HG03175 (cell line): ENCODE results near the gene NUBP2.
A peak's percentile ranks its signal among the peaks of the same experiment; 100 is the strongest.

Experiments
- ATAC-seq: cut with Tn5 transposase; IDR thresholded peaks from one replicate; pipeline ENCODE4 v1.9.1; 2021; ENCODE audit warnings: mild to moderate bottlenecking, moderate library complexity; ENCODE audit not compliant: unreplicated experiment

The NUBP2 gene

DNA sequence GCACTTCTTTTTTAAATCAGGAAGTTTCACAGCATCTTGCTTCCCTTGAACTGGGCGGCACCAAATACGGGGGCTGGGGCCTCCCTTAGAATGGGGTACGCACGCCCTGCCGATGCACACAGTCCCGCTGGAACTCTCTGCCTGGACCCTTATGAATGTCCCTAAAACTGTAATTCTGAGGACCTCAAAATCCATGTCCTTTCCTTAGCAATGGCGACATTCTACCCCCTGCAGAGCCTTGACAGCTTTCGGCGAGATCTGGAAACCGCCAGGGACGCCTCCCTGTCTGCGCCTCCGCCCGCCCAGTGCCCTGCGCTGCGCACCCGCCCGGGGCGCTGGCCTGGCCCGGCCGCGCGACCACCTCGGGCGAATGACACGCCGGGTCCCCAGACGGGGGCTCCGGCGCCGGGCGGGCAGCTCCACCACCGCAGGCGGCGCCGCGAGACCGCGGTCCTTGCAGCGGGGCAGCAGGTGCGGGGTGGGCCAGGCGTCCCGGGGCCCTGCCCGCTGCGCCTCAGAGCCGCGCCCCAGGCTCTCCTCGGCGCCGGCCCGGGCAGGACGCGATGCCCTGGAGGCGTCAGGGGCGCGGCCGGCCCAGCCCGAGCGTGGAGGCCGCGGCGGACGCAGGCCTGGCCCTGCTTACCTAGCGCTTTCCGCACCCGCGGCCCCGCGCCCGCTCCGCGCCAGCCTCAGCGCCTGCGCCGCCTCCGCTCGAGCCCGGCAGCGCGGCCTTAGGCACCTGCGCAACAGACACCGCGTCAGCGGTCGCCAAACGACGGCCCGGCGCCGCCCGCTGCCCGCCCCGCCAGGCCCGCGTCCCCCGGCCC lies 43.3 kb downstream of the NUBP2 start:
- ATAC-seq, result peak; percentile 44

DNA sequence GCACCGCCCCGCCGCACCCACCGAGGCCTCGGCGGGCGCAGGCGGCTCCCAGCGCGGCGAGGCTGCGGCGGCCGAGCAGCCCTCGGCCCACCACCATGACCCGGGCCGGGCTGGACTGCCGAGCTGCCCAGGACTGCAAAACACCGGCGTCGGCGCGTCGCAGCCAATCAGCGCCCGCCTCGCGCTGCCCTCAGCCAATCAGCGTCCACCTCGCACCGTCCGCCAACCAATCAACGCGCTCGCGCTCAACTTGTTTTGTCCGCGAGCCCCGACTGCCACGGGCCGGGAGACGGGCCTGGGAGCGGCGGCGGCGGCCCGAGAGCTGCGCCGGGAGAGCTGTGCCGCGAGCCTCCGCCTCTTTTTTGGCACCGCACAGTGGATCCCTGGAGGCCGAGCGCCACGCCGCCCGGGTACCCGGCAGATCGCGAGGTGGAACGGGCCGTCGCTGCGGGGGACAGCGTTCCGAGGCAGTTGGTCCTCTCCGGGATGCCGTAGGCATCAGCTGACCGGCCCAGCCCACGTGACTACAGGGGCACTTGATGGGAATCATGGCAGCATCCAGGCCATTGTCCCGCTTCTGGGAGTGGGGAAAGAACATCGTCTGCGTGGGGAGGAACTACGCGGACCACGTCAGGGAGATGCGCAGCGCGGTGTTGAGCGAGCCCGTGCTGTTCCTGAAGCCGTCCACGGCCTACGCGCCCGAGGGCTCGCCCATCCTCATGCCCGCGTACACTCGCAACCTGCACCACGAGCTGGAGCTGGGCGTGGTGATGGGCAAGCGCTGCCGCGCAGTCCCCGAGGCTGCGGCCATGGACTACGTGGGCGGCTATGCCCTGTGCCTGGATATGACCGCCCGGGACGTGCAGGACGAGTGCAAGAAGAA lies 44.2 kb downstream of the NUBP2 start, which contains the start of the genes FAHD1 and HAGH:
Gene FAHD1 (plus strand): TSS at position 516 of the 883 bp plus-strand sequence. CDS start 33 bp downstream, at position 549.
Gene HAGH (minus strand): TSS at position 135 of the 883 bp plus-strand sequence. CDS start 38 bp downstream, at position 97.
- peak; percentile 83 for ATAC-seq

DNA sequence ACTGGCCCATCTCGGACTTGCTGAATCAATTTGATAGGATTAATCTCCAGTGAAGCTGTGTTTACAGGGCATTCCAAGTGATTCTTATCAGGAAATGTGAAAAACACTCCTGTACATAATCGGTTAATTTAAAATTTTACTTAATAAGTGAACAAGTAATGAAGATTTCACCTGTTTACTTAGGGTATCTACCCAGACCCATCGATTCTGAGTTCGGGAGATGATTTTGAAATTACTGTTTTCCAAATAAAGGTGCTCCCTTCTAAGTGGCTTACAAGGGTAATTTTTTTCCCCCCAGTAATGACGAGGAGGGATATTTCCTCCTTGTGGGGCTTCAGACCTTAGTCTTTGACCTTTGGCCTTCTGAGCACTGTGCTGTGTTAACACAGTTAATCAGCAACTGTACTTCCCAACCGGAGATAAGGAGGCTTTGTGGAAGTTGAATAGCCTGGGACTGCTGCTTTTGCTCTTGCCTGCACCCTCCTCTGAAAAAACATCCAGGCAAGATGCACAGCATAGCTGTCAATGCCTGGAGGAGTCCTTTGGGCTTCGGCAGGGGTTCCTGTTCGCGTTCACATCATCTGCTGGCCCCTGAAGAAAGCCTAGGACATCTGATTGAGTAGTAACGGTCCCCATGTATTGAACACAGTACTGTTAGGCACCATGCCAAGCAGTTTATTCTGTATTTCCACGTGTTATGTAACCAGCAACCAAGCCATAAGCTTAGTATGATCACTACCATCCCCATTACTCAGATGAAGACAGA lies 46.1 kb downstream of the NUBP2 start:
- ATAC-seq, result no peak

DNA sequence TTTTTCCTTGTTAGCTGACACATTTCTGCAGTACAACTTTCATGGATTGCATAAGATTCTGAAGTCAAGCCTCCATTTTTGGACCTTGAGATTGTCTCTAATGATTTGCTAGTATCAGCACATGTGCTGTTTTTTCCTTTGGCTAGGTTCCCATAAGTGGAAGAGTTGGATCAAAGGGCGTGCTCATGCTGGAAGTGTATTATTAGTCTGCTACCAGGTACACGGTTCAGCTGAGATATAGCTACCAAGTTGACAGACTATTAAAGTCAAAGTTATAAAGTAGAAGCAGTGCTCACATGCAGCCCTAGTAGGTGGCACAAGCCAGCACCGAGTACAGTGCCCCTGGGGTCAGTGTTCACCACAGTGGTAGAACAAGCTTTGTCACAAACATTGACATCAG lies 47.5 kb downstream of the NUBP2 start:
- ATAC-seq, result no peak

DNA sequence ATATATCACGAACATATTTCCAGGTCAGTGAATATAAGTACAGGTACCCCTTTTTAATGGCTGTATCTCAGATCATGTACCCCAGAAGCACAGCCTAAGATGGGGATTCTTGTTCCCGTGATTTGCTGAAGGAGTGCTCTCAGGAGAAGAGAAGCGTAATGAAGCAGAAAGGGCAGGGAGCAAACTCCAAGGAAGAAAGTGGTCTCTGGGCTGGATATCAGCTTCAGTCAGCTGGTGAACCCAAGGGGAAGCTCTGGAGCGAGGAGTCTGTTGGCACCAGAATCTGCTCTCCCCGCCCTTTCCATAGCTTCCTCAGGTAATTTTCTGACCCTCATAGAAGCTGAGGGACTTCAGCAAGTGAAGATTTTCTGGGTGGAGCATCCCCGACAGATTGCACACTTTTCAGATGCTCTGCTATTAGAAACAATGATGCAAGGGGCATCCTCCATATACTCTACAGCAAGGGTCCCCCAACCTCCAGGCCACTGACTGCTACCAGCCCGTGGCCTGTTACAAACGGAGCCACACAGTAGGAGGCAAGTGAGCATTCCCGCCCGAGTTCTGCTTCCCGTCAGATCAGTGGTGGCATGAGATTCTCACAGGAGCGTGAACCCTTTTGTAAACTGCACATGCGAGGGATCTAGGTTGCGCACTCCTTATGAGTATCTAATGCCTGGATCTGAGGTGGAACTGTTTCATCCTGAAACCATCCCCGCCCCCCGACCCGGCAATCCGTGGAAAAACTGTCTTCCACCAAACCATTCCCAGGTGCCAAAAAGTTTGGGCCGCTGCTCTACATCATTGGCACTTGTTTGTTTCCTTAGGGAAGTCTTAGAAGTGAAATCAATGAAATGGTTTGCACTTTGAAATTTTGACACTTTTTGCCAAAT lies 48.7 kb downstream of the NUBP2 start:
- ATAC-seq, result no peak

DNA sequence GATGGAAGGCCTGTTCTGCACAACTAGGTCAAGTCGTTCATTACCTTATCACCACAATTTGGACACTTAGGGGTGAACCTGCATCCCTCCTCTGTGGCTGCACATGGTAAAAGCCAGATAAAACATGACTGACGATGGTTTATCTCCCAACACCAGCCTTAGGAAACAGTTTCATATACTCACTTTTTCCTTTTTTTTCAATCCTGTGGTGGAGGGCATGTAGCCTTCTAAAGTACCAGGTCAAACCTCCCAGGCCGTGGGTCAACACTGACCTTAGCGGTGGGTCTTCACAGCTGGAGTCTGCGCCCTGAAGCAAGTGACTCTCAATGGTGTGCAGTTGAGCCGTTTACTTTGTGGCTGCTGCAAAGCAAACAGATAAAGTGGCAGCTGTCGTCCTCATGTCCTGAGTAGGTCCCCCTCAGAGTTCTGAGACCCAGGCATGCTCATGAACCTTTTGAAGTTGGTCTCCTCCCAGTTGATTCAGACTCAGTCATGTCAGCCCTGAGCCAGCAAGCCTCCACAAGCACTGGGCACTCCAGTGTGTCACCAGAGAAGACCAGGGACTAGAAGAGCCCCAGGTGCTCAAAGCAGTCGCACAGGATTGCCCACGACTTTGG lies 50.2 kb downstream of the NUBP2 start:
- ATAC-seq, result no peak

DNA sequence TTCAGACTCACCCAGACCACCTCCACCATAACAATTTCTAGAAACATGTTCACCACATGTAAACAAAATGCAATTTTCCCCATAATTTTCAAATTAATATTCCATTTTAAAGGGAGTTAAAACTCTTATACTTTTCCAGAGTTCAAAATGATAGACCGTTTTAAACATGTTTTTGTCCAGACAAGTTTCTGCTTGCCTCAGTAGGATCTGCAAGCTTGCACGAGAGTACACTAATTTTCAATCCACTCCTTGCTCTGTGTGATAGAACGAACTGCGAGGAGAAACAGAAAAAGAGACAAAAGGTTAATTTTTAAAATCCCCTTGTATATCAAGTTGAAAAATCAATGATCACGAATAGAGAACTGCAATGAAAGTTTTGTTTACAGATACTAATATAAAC lies 51.3 kb downstream of the NUBP2 start:
- ATAC-seq, result no peak
